OCI-LY1 (cell line): Measurements from ENCODE around the gene DNAAF8.

ENCODE experiments used
- CTCF ChIP-seq: fragments of 200-600 bp; sonication (generic), shearing (Covaris generic); IDR thresholded peaks from 2 replicates; pipeline ENCODE4 v1.5.1; 2017; ENCODE audit warnings: mild to moderate bottlenecking, antibody characterized with exemption, low read length, moderate library complexity, mixed read lengths
- EZH2 ChIP-seq: fragments of 200-600 bp; sonication (generic), shearing (Covaris generic); IDR thresholded peaks from 2 replicates; pipeline ENCODE4 v1.8.0; 2017; ENCODE audit warnings: borderline replicate concordance, mixed run types, mild to moderate bottlenecking, antibody characterized with exemption, low read length, moderate library complexity, mixed read lengths

DNA sequence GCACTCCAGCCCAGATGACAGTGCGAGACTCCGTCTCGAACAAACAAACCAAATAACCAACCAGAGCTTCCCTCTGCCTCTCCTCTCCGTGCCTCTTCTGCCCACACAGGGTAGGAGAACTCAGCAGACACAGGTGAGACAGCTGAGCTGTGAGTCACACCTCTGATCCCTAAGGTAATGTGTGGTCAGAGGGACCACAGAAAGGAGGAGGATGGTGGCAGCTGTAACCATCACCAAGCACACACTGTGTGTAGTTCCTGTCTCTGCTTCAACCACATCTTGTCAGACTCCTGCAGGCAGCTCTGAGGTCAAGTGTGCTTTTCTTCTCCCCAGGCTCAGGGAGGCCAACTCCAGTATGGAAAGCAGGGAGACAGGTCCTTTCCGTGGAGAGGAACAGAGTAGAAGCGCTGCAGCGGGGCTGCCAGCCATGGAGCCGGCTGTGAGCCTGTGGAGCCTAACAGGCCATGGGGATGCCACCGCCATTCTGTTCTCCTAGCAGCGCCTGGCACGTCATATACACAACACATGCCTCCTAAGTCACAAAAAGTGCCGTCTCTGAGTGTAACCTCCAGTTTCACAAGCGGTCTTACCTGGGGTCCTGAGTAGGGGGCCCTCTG lies 33.8 kb upstream of the DNAAF8 start:
- TF ChIP-seq CTCF (no peak), EZH2 (no peak)
